DMS53 (cell line): ENCODE data around the gene METTL9.
"Not testable (repeated sequence)": the region's sequence is repeated elsewhere in the genome, so short reads cannot be mapped to it uniquely, and the experiment has no call there.

ENCODE experiments used
- DNase-seq: peaks from one replicate; lab custom pipeline; 2025; lab: John Stamatoyannopoulos, UW

Gene METTL9

GRCh38 chr16:21611198-21611555 is 11.8 kb downstream of the METTL9 start:
- no peak for DNase-seq

- DNase-seq = no peak
Measured at GRCh38 chr16:21611556-21612384, 12.4 kb downstream of the METTL9 start.

- no peak for DNase-seq
Measured at GRCh38 chr16:21613361-21613760, 14.0 kb downstream of the METTL9 start.

GRCh38 chr16:21613781-21614180 is 14.4 kb downstream of the METTL9 start:
- no peak for DNase-seq

- DNase-seq = no peak
Measured at GRCh38 chr16:21614896-21615295, 15.5 kb downstream of the METTL9 start.

GRCh38 chr16:21617607-21618006 is 18.2 kb downstream of the METTL9 start:
- DNase-seq = no peak

- no peak for DNase-seq
Measured at GRCh38 chr16:21618281-21618680, 18.9 kb downstream of the METTL9 start.

- no peak for DNase-seq
Measured at GRCh38 chr16:21619765-21620425, 20.5 kb downstream of the METTL9 start.

- DNase-seq = no peak
Measured at GRCh38 chr16:21620592-21620991, 21.2 kb downstream of the METTL9 start.

GRCh38 chr16:21622545-21622944 is 23.2 kb downstream of the METTL9 start:
- no peak for DNase-seq

GRCh38 chr16:21625026-21625425 is 25.6 kb downstream of the METTL9 start:
- no peak for DNase-seq

GRCh38 chr16:21626659-21627277 is 27.4 kb downstream of the METTL9 start:
- DNase-seq = no peak

- DNase-seq = peak; percentile 11
Measured at GRCh38 chr16:21628121-21628726, 28.8 kb downstream of the METTL9 start.

GRCh38 chr16:21628772-21629171 is 29.4 kb downstream of the METTL9 start:
- DNase-seq = no peak

GRCh38 chr16:21629616-21630539 is 30.5 kb downstream of the METTL9 start:
- not testable (repeated sequence) for DNase-seq

GRCh38 chr16:21630866-21631265 is 31.5 kb downstream of the METTL9 start:
- DNase-seq = not testable (repeated sequence)

- not testable (repeated sequence) for DNase-seq
Measured at GRCh38 chr16:21631376-21631775, 32.0 kb downstream of the METTL9 start.

GRCh38 chr16:21631951-21632575 is 32.7 kb downstream of the METTL9 start:
- DNase-seq = not testable (repeated sequence)

GRCh38 chr16:21634216-21634615 is 34.8 kb downstream of the METTL9 start:
- no peak for DNase-seq

GRCh38 chr16:21635694-21636093 is 36.3 kb downstream of the METTL9 start:
- DNase-seq = not testable (repeated sequence)
